Putamen (tissue), 1 donor: ENCODE measurements around the gene DENND1A.
"Not testable (repeated sequence)": the region's sequence is repeated elsewhere in the genome, so short reads cannot be mapped to it uniquely, and the experiment has no call there.

Experiments used
- DNase-seq: peaks from one replicate; pipeline ENCODE4 v3.0.0-alpha.2; 2016; ENCODE audit warnings: low spot score

Gene DENND1A

DNA sequence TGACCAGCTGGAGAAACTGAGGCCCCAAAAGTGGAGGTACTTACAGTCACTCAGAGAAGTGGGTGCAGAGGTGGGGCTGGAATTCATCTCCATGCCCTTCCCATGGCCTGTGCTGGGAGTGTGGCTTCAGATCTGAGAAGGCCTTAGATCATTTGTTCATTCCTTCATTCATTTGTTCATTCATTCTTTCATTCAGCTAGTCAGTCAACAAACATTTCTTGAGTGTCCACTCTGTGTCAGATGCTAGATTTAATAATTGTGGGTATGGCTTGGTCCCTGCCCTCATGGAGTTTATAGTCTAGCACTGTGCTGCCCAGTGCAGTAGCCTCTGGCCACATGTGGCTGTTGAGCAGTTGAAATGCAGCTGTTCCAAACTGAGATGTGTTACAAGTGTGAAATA is 593.0 kb downstream of the DENND1A start:
- DNase-seq: no peak

DNA sequence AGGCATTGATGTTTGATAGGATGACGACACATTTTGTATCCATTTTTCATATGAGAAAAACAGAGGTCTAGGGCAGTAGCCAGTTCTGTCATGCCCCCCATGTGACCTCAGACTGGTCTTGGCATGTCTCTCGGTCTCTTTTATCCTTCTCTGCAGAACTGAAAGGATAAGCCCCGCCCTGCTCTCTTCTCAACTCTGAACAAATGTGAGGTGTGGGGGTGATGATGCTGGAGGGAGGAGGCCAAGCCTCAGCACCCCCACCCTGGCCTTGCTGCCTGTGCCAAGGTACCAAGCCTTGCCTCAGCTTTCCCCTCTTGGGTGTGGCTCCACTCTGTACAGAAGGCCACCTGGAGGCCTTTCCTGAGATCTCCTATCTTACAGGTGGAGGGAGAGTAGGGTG is 593.5 kb downstream of the DENND1A start:
- no peak for DNase-seq

DNA sequence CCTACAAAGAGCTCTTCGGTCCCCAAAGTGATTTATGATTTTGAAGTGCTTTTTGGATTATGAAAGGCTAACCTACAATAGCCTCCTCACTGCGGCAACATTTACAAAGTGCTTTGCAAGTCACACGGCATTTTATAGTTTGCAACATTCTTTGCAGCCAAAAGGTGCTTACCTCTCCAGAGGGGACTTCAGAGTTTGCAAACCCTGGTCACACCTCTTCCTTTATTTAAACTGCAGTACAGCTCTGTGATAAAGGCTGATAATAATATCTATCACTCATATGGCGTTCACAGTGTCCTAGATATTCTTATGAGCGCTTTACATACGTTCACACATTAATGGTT is 594.0 kb downstream of the DENND1A start:
- DNase-seq: no peak

DNA sequence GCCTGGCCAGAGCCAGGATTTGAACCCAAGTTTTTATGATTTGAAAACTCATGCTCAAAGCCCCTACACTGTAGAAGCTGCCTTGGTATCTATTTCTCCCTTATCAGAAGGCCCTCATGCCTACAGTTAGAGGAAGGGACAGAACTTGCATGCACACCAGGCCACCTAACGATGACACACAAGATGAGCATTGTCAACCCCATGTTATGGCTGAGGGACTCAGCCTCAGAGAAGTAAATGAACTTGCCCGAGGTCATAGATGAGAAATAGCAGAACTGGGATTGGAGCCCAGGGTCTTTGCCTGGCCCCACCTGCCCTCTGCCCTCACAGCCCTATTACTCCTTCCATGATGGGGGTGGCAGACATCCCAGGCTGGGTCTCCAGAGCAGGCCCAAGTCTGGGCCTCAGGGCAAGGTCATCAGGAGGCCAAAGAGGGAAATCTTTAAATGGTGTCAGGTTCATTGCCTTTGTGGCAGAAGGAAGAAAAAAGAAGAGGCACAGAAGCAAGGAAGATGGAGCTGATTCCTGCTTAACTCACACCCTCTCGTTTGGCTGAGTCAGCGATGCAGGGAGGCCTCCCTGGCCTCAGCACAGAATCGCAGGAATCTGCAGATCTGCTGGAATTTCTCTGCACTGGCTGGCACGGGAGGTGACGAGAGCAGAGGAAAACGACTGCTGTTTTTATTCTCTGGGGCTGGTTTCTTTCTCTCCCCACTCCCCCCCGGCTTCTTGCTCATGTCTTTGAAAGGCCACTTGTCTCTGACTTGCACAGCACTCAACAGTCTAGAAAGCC is 594.5 kb downstream of the DENND1A start:
- DNase-seq: no peak

DNA sequence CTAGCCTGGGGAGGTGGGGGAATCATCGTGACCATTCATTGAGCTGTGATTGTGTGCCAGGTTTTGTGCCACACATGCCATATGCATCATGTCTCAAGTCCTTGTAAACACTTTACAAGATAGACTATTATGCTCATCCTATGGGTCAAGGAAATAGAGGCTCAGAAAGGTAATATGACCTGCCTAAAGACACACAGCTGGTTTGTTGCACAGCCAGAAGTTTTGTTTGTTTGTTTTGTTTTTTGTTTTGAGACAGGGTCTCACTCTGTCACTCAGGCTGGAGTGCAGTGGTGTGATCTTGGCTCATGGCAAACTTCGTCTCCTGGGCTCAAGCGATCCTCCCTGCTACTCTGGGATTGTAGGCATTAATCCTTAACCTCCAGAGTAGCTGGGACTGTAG is 595.3 kb downstream of the DENND1A start:
- no peak for DNase-seq

DNA sequence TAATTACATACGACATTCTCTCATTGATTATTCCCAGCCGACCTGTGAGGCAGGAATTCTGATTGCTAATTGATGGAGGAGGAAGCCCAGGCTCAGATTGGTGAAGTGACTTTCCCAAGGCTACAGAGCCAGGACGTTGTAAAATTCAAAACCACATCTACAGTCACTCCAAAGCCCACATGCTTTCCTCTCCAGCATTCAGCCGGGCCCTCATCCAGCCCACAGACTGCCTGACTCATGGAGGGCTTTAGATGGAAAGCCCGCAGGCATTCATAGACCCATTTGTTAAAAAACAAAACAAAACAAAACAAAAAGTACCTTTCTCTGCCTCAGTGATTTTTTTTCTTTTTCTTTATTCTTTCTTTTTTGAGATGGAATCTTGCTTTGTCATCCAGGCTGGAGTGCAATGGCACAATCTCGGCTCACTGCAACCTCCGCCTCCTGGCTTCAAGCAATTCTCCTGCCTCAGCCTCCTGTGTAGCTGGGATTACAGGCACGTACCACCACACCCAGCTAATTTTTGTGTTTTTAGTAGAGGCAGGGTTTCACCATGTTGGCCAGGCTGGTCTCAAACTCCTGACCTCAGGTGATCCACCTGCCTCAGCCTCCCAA is 596.8 kb downstream of the DENND1A start:
- DNase-seq: not testable (repeated sequence)

DNA sequence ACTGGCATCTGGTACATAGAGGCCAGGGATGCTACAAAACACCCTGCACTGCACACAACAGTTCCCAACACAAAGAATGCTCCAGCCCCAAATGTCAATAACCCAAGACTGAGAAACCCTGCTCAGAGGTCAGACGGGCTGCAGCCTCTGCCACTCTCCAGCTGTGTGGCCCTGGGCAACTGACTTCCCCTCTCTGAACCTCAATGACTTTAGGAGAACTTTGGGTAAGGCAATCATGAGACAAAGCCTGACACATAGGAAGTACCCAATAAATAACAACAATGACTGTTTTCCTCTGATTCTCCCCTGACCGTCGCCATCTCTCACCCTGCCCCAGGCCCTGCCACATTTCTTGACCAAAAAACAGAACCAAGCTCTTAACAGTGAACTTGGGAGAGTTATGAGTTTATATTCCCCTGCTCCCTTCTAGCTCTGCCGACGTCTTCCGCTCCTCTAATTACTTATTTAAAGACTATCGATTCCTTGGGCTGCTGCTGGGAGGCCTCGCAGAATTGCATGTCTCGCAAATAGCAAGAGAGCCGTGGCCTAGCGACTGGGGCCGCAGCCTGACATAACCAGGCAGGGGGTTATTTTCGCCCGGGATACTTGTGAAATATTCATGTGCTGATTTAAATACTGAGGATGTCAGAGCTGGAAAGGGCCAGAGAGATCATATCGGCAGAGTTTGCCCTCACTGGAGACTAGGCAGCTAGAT is 598.4 kb downstream of the DENND1A start:
- no peak for DNase-seq
